ENCODE results near the gene AQP3. TPM values are rescaled to one million over a fixed set of nuclear protein-coding genes. Genes with fewer than 3 reads are reported as not detected.

AQP3 gene
- total and polyA plus RNA-seq, 9 of the 15 experiments (the other 6 are each of a cell fraction or from before 2014, with no cell fraction given): 4.2 to 31.5 (median 17.6) TPM

DNA sequence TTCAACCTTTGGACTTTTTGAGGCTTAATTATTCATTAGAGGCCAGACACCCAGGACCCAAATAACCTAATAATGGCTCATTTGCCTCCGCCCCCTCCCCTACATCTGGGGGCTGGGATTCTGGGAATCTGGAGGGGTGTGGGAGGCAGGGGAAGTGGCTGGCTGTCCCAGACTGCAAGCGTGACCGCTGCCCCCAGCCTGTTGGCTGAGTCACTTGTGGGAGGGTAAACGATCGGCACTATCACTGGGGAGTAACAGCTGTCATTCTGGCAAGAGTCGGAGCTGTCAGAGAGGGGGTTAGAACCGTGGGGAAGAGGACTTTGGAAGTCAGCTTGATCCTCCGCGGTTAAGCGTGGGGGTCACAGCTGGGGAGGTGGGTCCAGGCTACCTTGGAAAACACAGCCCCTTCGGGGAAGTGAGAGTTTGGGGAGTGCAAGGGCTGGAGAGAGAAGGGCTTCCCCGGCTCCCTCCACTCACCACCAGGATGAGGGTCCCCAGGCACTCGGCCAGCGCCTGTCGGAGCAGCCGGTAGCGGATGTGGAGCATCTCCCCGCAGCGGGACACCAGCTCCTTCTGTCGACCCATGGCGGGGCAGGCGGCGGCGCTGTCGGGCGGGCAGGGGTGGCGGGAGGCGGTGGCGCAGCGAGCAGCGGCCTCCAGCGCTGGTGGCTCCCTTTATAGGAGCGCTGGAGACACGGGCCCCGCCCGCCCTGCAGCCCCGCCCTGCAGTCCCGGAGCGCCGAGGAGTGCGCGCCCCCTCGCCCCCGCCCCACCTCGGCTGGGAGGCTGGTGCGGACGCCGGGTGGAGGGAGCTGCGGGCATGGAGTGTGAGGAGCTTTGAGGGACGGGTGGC is at the start of gene AQP3 (continued):
- TF ChIP-seq PRMT5 (CRISPR knock-in tag; IDR thresholded peaks at IDR 0.05) (no peak), ZSCAN29 (IDR thresholded peaks at IDR 0.05) (no peak), FIP1L1 (IDR thresholded peaks at IDR 0.05; ENCODE audit: low read depth, low read length, poor library complexity, severe bottlenecking) (no peak), NR2C2 (CRISPR knock-in tag; IDR thresholded peaks at IDR 0.05) (no peak), NR2C2 (tag; IDR thresholded peaks at IDR 0.05) (peak; percentile 29; the same call in 1 of the 2 replicates), KLF1 (tag; IDR thresholded peaks at IDR 0.05) (no peak), ARID1B (IDR thresholded peaks at IDR 0.05) (peak; percentile 74), NCOA6 (IDR thresholded peaks at IDR 0.05) (no peak), IRF2 (CRISPR knock-in tag; IDR thresholded peaks at IDR 0.05) (no peak), CHD4 (IDR thresholded peaks at IDR 0.05; ENCODE audit: insufficient read depth, insufficient replicate concordance, low read depth, low read length, poor library complexity, severe bottlenecking) (peak; percentile 17), STAT6 (CRISPR knock-in tag; IDR thresholded peaks at IDR 0.05) (no peak), EWSR1 (IDR thresholded peaks at IDR 0.05; ENCODE audit: borderline replicate concordance, low read depth, partially characterized antibody) (no peak), ZBTB1 (CRISPR knock-in tag; IDR thresholded peaks at IDR 0.05; ENCODE audit: borderline replicate concordance, low read depth) (no peak)
- TF ChIP-seq, protein P1, sequence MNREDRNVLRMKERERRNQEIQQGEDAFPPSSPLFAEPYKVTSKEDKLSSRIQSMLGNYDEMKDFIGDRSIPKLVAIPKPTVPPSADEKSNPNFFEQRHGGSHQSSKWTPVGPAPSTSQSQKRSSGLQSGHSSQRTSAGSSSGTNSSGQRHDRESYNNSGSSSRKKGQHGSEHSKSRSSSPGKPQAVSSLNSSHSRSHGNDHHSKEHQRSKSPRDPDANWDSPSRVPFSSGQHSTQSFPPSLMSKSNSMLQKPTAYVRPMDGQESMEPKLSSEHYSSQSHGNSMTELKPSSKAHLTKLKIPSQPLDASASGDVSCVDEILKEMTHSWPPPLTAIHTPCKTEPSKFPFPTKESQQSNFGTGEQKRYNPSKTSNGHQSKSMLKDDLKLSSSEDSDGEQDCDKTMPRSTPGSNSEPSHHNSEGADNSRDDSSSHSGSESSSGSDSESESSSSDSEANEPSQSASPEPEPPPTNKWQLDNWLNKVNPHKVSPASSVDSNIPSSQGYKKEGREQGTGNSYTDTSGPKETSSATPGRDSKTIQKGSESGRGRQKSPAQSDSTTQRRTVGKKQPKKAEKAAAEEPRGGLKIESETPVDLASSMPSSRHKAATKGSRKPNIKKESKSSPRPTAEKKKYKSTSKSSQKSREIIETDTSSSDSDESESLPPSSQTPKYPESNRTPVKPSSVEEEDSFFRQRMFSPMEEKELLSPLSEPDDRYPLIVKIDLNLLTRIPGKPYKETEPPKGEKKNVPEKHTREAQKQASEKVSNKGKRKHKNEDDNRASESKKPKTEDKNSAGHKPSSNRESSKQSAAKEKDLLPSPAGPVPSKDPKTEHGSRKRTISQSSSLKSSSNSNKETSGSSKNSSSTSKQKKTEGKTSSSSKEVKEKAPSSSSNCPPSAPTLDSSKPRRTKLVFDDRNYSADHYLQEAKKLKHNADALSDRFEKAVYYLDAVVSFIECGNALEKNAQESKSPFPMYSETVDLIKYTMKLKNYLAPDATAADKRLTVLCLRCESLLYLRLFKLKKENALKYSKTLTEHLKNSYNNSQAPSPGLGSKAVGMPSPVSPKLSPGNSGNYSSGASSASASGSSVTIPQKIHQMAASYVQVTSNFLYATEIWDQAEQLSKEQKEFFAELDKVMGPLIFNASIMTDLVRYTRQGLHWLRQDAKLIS (CRISPR knock-in tag; IDR thresholded peaks at IDR 0.05): no peak
- TF ChIP-seq, protein P2, sequence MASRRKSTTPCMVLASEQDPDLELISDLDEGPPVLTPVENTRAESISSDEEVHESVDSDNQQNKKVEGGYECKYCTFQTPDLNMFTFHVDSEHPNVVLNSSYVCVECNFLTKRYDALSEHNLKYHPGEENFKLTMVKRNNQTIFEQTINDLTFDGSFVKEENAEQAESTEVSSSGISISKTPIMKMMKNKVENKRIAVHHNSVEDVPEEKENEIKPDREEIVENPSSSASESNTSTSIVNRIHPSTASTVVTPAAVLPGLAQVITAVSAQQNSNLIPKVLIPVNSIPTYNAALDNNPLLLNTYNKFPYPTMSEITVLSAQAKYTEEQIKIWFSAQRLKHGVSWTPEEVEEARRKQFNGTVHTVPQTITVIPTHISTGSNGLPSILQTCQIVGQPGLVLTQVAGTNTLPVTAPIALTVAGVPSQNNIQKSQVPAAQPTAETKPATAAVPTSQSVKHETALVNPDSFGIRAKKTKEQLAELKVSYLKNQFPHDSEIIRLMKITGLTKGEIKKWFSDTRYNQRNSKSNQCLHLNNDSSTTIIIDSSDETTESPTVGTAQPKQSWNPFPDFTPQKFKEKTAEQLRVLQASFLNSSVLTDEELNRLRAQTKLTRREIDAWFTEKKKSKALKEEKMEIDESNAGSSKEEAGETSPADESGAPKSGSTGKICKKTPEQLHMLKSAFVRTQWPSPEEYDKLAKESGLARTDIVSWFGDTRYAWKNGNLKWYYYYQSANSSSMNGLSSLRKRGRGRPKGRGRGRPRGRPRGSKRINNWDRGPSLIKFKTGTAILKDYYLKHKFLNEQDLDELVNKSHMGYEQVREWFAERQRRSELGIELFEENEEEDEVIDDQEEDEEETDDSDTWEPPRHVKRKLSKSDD (conservative IDR thresholded peaks at IDR 0.05; ENCODE audit: low read length): no peak
- TF ChIP-seq, protein P3, sequence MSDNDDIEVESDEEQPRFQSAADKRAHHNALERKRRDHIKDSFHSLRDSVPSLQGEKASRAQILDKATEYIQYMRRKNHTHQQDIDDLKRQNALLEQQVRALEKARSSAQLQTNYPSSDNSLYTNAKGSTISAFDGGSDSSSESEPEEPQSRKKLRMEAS (CRISPR knock-in tag; IDR thresholded peaks at IDR 0.05): no peak; the same call in none of the 2 replicates
- TF ChIP-seq, protein P4, sequence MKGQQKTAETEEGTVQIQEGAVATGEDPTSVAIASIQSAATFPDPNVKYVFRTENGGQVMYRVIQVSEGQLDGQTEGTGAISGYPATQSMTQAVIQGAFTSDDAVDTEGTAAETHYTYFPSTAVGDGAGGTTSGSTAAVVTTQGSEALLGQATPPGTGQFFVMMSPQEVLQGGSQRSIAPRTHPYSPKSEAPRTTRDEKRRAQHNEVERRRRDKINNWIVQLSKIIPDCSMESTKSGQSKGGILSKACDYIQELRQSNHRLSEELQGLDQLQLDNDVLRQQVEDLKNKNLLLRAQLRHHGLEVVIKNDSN (CRISPR knock-in tag; IDR thresholded peaks at IDR 0.05): no peak

Measured in K562 (cell line).